ENCODE data around the gene KATNBL1.
"Not testable (repeated sequence)": the region's sequence is repeated elsewhere in the genome, so short reads cannot be mapped to it uniquely, and the experiment has no call there.

DNA sequence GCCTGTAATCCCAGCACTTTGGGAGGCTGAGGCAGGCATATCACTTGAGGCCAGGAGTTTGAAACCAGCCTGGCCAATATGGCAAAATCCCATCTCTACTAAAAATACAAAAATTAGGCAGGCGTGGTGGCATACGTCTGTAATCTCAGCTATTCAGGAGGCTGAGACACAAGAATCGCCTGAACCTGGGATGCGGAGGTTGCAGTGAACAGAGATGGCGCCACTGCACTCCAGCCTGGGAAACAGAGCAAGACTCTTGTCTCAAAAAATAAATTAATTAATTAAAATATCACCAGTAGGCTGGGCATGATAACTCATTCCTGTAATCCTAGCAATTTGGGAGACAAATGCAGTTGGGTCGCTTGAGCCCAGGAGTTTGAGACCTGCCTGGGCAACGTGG, 16.6 kb downstream of the KATNBL1 start:
- TF ChIP-seq EZH2phosphoT487 (IDR thresholded peaks at IDR 0.05; ENCODE audit: low read depth, severe bottlenecking, unreplicated experiment); CTCF (IDR thresholded peaks at IDR 0.05; ENCODE audit: poor library complexity): not testable (repeated sequence)
